ENCODE measurements around the gene PTPRR.

- TF ChIP-seq TAF1 (IDR thresholded peaks at IDR 0.05; ENCODE audit: borderline replicate concordance, insufficient read depth, low read length) (no peak), SIN3A (IDR thresholded peaks at IDR 0.05; ENCODE audit: borderline replicate concordance, insufficient read depth, low read length) (no peak), POLR2AphosphoS5 (IDR thresholded peaks at IDR 0.05; ENCODE audit: low read depth, low read length) (no peak), REST (IDR thresholded peaks at IDR 0.05; ENCODE audit: insufficient read depth in 1 of 2, low read depth in 2 of 2, low read length in 2 of 2) (no peak), FOXP2 (optimal IDR thresholded peaks at IDR 0.05; ENCODE audit: borderline replicate concordance, extremely low read depth, extremely low read length, insufficient read depth) (no peak)
Measured at GRCh38 chr12:70732287-70732686, 188.3 kb downstream of the PTPRR start.
